ENCODE measurements around the gene FRAT1.

GRCh38 chr10:97307441-97307840 is 11.6 kb upstream of the FRAT1 start:
- TF ChIP-seq, protein P1, sequence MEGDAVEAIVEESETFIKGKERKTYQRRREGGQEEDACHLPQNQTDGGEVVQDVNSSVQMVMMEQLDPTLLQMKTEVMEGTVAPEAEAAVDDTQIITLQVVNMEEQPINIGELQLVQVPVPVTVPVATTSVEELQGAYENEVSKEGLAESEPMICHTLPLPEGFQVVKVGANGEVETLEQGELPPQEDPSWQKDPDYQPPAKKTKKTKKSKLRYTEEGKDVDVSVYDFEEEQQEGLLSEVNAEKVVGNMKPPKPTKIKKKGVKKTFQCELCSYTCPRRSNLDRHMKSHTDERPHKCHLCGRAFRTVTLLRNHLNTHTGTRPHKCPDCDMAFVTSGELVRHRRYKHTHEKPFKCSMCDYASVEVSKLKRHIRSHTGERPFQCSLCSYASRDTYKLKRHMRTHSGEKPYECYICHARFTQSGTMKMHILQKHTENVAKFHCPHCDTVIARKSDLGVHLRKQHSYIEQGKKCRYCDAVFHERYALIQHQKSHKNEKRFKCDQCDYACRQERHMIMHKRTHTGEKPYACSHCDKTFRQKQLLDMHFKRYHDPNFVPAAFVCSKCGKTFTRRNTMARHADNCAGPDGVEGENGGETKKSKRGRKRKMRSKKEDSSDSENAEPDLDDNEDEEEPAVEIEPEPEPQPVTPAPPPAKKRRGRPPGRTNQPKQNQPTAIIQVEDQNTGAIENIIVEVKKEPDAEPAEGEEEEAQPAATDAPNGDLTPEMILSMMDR (optimal IDR thresholded peaks at IDR 0.05 in 1 of 3, IDR thresholded peaks at IDR 0.05 in 1 of 3, conservative IDR thresholded peaks at IDR 0.05 in 1 of 3; ENCODE audit: extremely low read depth in 1 of 3, insufficient read depth in 2 of 3, low read length in 3 of 3): no peak
- TF ChIP-seq EZH2 (IDR thresholded peaks at IDR 0.05; ENCODE audit: low read length): no peak
